ENCODE data around the gene TANGO2.
"Not testable (repeated sequence)": the region's sequence is repeated elsewhere in the genome, so short reads cannot be mapped to it uniquely, and the experiment has no call there.

The TANGO2 gene

GRCh38 chr22:20064140-20064480 lies 43.2 kb downstream of the TANGO2 start:
- TF ChIP-seq CTCF (conservative IDR thresholded peaks at IDR 0.05; ENCODE audit: low read depth, low read length): no peak
- no peak for DNase-seq (ENCODE audit: low read depth)

GRCh38 chr22:20064545-20065262 lies 43.8 kb downstream of the TANGO2 start:
- DNase-seq (ENCODE audit: low read depth): no peak
- no peak for TF ChIP-seq CTCF (conservative IDR thresholded peaks at IDR 0.05; ENCODE audit: low read depth, low read length)
- no peak overlapping the region for H3K4me3 ChIP-seq (ENCODE audit: low read depth, low read length)

More at GRCh38 chr22:20064140-20064480, 43.2 kb downstream of the TANGO2 start:
- H3K4me3 ChIP-seq (ENCODE audit: low read depth, low read length): no peak overlapping the region

GRCh38 chr22:20065896-20066616 lies 45.1 kb downstream of the TANGO2 start:
- DNase-seq (ENCODE audit: low read depth): no peak
- H3K4me3 ChIP-seq (ENCODE audit: low read depth, low read length): no peak overlapping the region
- TF ChIP-seq CTCF (conservative IDR thresholded peaks at IDR 0.05; ENCODE audit: low read depth, low read length): no peak

GRCh38 chr22:20066617-20067383 lies 45.9 kb downstream of the TANGO2 start:
- no peak for TF ChIP-seq CTCF (conservative IDR thresholded peaks at IDR 0.05; ENCODE audit: low read depth, low read length)
- no peak for DNase-seq (ENCODE audit: low read depth)
- H3K4me3 ChIP-seq (ENCODE audit: low read depth, low read length): no peak overlapping the region

- H3K4me3 ChIP-seq (ENCODE audit: low read depth, low read length); DNase-seq (ENCODE audit: low read depth): not testable (repeated sequence)
Measured at GRCh38 chr22:20067384-20067682, 46.4 kb downstream of the TANGO2 start.

GRCh38 chr22:20068640-20069039 lies 47.7 kb downstream of the TANGO2 start:
- no peak for DNase-seq (ENCODE audit: low read depth)
- TF ChIP-seq CTCF (conservative IDR thresholded peaks at IDR 0.05; ENCODE audit: low read depth, low read length): no peak
- no peak overlapping the region for H3K4me3 ChIP-seq (ENCODE audit: low read depth, low read length)

- TF ChIP-seq CTCF (conservative IDR thresholded peaks at IDR 0.05; ENCODE audit: low read depth, low read length): no peak
- DNase-seq (ENCODE audit: low read depth): no peak
- no peak overlapping the region for H3K4me3 ChIP-seq (ENCODE audit: low read depth, low read length)
Measured at GRCh38 chr22:20069331-20070042, 48.6 kb downstream of the TANGO2 start.

Data from choroid plexus epithelial cell (primary cell).